GM12865 (cell line): Measurements from ENCODE around the gene GNAI3.
"Not testable (repeated sequence)": the region's sequence is repeated elsewhere in the genome, so short reads cannot be mapped to it uniquely, and the experiment has no call there.

Source experiments
- DNase-seq: peaks from one replicate; pipeline ENCODE4 v3.0.0; 2010; ENCODE audit warnings: low read depth
- H3K4me3 ChIP-seq: 2 replicates; pipeline ENCODE4 v1.5.1; 2011; ENCODE audit warnings: mild to moderate bottlenecking, low read depth, low read length, control low read depth
- TF ChIP-seq, protein P1 (sequence below): IDR thresholded peaks from 2 replicates; pipeline ENCODE4 v1.5.1; 2011; ENCODE audit warnings: low read length, control low read depth, low read depth, inconsistent platforms; ENCODE audit not compliant: insufficient read depth; ENCODE audit errors: missing control alignments

GNAI3 gene

DNA sequence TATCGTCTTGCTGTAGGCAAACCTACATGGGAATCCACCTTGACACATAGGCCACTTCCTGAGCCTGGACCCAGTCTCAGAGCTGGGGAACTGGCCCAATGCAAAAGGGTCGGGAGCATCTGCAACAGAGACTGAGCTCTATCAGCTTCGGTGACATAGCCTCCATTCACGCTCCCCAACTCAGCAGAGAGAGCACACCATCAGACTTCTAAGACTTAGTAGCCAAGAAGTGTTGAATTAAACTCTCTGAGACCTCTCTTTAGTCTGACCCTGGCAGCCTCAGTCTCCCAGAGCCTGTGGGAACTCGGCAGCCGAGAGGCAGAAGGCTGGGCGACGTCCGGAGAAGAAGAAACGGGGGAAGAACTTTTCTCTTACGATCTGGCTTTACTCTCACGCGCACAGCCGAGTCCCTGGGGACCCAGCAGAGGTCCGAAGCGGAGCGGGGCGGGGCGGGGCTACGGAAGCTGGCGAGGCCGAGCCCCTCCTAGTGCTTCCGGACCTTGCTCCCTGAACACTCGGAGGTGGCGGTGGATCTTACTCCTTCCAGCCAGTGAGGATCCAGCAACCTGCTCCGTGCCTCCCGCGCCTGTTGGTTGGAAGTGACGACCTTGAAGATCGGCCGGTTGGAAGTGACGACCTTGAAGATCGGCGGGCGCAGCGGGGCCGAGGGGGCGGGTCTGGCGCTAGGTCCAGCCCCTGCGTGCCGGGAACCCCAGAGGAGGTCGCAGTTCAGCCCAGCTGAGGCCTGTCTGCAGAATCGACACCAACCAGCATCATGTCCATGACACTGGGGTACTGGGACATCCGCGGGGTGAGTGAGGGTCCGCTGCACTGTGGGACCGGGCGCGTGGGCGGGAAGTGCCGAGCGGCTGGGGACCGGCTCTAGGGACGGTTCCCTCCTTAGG lies 107.5 kb downstream of the GNAI3 start, which contains the start of gene GSTM4:
GSTM4 (plus strand) TSS at position 485 of the 905 bp plus-strand sequence; CDS start at position 776, 291 bp downstream.
- TF ChIP-seq, protein P1, sequence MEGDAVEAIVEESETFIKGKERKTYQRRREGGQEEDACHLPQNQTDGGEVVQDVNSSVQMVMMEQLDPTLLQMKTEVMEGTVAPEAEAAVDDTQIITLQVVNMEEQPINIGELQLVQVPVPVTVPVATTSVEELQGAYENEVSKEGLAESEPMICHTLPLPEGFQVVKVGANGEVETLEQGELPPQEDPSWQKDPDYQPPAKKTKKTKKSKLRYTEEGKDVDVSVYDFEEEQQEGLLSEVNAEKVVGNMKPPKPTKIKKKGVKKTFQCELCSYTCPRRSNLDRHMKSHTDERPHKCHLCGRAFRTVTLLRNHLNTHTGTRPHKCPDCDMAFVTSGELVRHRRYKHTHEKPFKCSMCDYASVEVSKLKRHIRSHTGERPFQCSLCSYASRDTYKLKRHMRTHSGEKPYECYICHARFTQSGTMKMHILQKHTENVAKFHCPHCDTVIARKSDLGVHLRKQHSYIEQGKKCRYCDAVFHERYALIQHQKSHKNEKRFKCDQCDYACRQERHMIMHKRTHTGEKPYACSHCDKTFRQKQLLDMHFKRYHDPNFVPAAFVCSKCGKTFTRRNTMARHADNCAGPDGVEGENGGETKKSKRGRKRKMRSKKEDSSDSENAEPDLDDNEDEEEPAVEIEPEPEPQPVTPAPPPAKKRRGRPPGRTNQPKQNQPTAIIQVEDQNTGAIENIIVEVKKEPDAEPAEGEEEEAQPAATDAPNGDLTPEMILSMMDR, result no peak
- H3K4me3 ChIP-seq, result peak within 1 kb of the TSS; percentile 74
- DNase-seq, result peak; percentile 91

DNA sequence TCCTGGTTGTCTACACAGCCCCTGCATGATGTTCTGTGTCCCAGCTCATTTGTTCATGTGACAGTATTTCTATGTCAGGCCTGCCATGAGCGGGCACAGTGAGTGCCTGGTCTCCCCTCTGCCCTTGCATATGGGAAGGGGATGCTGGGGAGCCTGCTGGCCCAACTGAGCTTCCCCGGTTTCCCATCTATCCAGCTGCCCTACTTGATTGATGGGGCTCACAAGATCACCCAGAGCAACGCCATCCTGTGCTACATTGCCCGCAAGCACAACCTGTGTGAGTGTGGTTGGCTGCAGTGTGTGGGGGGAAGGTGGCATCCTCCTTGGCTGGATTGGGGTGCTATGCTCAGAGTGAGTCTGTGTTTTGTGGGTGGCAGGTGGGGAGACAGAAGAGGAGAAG lies 109.0 kb downstream of the GNAI3 start:
- H3K4me3 ChIP-seq, result no peak overlapping the region
- DNase-seq, result no peak
- TF ChIP-seq, protein P1, result no peak

DNA sequence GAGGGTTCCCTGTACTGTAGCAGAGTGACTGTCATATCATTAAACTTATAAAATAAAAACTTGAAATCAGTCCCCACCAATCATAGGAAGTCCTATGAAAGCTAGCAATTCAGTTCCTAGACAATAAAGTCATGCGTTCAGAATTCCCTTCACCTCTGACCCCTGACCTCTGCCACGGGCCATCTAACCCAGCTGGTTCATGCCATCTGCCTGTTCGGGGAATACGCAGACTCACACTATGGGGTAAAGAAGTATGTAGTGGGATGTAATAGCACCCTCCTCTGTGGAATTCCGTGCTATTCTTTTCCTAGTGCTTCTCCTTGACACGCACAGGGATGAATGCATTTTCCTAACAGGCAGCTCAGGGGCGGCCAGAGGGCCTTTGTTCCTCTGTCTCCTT lies 109.6 kb downstream of the GNAI3 start:
- TF ChIP-seq, protein P1, result no peak
- DNase-seq, result no peak
- no peak overlapping the region for H3K4me3 ChIP-seq

DNA sequence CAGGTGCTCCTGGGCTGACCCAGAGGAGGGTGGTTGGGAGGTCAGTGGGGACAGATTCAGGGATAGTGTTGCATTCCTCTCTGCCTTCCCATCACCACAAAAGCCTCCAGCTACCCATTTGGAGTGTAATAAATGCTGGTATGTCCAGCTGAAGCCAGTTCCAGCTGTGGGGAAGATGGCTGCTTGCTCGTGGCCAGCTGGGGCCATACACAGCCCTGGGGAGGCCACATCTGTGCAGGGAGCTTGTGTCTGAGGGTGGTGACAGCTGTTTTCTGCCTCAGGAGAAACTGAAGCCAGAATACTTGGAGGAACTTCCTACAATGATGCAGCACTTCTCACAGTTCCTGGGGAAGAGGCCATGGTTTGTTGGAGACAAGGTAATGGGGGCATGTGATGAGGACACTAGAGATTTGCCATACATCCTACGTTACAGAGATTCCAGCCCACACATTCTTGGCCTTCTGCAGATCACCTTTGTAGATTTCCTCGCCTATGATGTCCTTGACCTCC lies 110.2 kb downstream of the GNAI3 start:
- H3K4me3 ChIP-seq, result no peak overlapping the region
- DNase-seq, result no peak
- TF ChIP-seq, protein P1, result no peak

DNA sequence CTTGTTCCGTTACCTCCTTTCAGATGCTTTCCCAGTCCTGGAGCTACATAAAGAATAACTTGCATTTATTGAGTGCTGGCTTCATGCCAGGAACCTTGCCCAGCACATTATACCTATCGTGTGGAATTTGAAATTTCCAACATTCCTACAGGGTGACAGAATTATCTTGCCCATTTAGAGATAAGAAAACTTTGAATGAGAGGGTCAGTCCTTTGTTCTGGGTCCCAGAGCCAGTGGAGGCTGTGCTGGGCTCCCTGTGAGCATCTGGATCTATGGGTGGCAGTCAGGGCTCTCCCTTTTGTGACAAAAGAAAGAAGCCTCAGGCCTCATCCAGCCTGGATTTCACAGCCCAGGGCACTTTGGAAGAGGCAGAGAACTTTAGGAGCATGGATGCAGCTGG lies 110.7 kb downstream of the GNAI3 start:
- TF ChIP-seq, protein P1, result no peak
- H3K4me3 ChIP-seq, result no peak overlapping the region
- no peak for DNase-seq

DNA sequence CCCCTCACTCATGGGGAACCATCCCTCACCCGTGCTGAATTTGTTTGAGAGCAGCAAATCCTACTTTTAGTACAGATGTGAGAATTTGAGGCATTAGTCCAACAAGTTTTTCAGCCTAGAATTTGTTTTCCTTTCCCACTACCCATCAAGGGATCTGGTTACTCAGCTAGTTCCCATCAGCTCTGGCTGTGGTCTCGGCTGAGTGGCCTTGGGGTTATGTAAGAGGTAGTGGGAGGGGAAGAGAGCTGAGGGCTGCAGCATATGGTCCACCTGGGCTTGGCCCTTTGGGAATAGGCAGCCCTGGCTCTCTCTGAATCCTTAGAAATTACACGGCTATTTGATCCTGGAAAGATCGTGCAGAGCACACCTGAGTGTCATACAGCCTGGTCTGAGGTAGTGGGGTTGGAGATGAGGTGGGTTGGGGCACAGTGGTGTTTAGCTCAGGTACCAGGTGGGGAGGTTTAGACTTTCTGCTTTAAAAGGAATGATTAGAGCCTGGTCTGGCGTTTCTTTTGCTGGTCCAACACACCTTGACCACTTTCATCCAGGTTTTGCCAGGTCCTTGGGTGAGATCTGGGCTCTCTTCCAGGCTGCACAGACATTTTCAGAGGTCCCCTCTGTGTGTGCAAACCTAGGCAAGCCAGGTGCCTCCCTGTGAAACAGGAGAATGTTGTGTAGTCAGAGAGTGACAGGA lies 111.7 kb downstream of the GNAI3 start:
- no peak overlapping the region for H3K4me3 ChIP-seq
- no peak for DNase-seq
- TF ChIP-seq, protein P1, result no peak

DNA sequence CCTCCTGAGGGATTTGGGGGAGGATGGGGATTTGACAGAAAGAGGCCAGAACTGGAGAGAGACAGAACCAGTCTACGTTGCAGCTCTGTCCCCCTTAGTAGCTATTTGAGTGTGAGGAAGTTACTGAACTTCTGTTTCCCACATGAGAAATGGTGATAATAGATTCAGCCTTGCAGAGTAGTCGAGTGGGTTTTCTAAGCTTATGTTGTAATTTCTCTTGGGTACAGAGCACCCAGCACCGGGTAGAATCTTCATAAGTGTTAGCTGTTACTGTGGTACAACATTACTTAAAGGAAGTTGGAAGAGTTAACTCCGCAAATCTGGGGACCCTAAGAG lies 112.2 kb downstream of the GNAI3 start:
- not testable (repeated sequence) for DNase-seq

More for the DNA sequence above, 112.2 kb downstream of the GNAI3 start:
- H3K4me3 ChIP-seq, result not testable (repeated sequence)
